HCT116 (cell line): ENCODE measurements around the gene LCNL1. TPM values are rescaled to one million over a fixed set of nuclear protein-coding genes. Genes with fewer than 3 reads are reported as not detected.

ENCODE experiments used
- ATAC-seq: fragments of 200-7000 bp; cut with Tn5 transposase; 2 replicates; pipeline ENCODE4 v1.9.1; 2020; ENCODE audit warnings: mild to moderate bottlenecking, moderate library complexity
- BruUV-seq: library from RNA; stranded (reverse); fragments of 400-500 nt; replicated peaks from 2 replicates; lab custom pipeline; 2021; lab: Mats Ljungman, UMichigan
- CTCF ChIA-PET: fragments of 300-600 bp; sonication (Branson Sonifier 250); formaldehyde crosslinking; loops from one replicate; lab custom pipeline; 2021; ENCODE audit warnings: antibody characterized with exemption; lab: Charles Lee
- POLR2A ChIA-PET: fragments of 300-600, 350-600 bp; sonication (Branson Sonifier 250); formaldehyde crosslinking; loops from one replicate; lab custom pipeline; 2021; ENCODE audit warnings: antibody characterized with exemption; lab: Charles Lee
- RAD21 ChIA-PET, 2 experiments: fragments of 300-600 bp; sonication (Branson Sonifier 250); formaldehyde crosslinking; loops; one replicate each; lab custom pipeline; 2023; ENCODE audit warnings: low total read pairs in 2 of 2; ENCODE audit not compliant: uncharacterized antibody in 2 of 2, unreplicated experiment in 2 of 2, low non-redundant PET in 1 of 2; lab: Charles Lee
- DNase-seq: peaks from one replicate; pipeline ENCODE4 v3.0.0-alpha.2; 2010; ENCODE audit warnings: low read depth, low spot score
- H2AFZ ChIP-seq: fragments of 200-600 bp; shearing (Covaris generic), sonication (generic); 2 replicates; pipeline ENCODE4 v1.6.1; 2017; ENCODE audit warnings: low read depth, mixed run types, mixed read lengths, antibody characterized with exemption, low read length; ENCODE audit not compliant: poor library complexity, severe bottlenecking
- H3K27ac ChIP-seq: 2 replicates; pipeline ENCODE4 v1.5.1; 2012; ENCODE audit warnings: low read depth, low read length
- H3K27me3 ChIP-seq: fragments of 200-600 bp; sonication (generic); 2 replicates; pipeline ENCODE4 v1.6.1; 2016; ENCODE audit warnings: mixed run types, low read length, mixed read lengths; ENCODE audit not compliant: insufficient read depth
- H3K36me3 ChIP-seq, 2 experiments: fragments of 200-500 bp in 1 of 2; fragments of 200-600 bp in 1 of 2; sonication (Bioruptor generic) in 1 of 2; sonication (generic) in 1 of 2; 2 replicates each; pipeline versions ENCODE4 v1.5.1 to v1.6.1; 2014 to 2016; ENCODE audit warnings: low read length in 2 of 2, inconsistent platforms in 1 of 2, mixed read lengths in 1 of 2, mixed run types in 1 of 2; ENCODE audit not compliant: insufficient read depth in 2 of 2, control insufficient read depth in 1 of 2
- H3K4me1 ChIP-seq, 2 experiments: fragments of 200-600 bp in 1 of 2; sonication (generic) in 1 of 2; 2 replicates each; pipeline versions ENCODE4 v1.5.1 to v1.6.1; 2012 to 2017; ENCODE audit warnings: low read length in 2 of 2, inconsistent platforms in 1 of 2, mild to moderate bottlenecking in 1 of 2, mixed read lengths in 1 of 2, mixed run types in 1 of 2, moderate library complexity in 1 of 2; ENCODE audit not compliant: insufficient read depth in 2 of 2, control insufficient read depth in 1 of 2
- H3K4me2 ChIP-seq: fragments of 200-600 bp; sonication (generic); 2 replicates; pipeline ENCODE4 v1.6.1; 2017; ENCODE audit warnings: mixed run types, low read length, mixed read lengths
- H3K4me3 ChIP-seq, 2 experiments: fragments of 200-600 bp in 1 of 2; sonication (generic) in 1 of 2; replicated peaks in 1 of 2; 2 replicates each; pipeline ENCODE4 v1.5.1; 2011 to 2016; ENCODE audit warnings: low read length in 2 of 2, control low read depth in 1 of 2, low read depth in 1 of 2, mild to moderate bottlenecking in 1 of 2, mixed read lengths in 1 of 2, mixed run types in 1 of 2
- H3K79me2 ChIP-seq: fragments of 200-600 bp; sonication (generic); 2 replicates; pipeline ENCODE4 v1.6.1; 2017; ENCODE audit warnings: mild to moderate bottlenecking, mixed run types, low read length, moderate library complexity, mixed read lengths; ENCODE audit not compliant: insufficient read depth
- H3K9ac ChIP-seq: fragments of 200-600 bp; sonication (generic); 2 replicates; pipeline ENCODE4 v1.6.1; 2016; ENCODE audit warnings: low read length, mixed read lengths
- H3K9me2 ChIP-seq: fragments of 200-600 bp; sonication (generic), shearing (Covaris generic); 2 replicates; pipeline ENCODE4 v1.6.1; 2017; ENCODE audit warnings: mixed run types, mild to moderate bottlenecking, moderate library complexity; ENCODE audit not compliant: insufficient read depth
- H3K9me3 ChIP-seq, 2 experiments: fragments of 200-500 bp in 1 of 2; fragments of 200-600 bp in 1 of 2; sonication (Bioruptor generic) in 1 of 2; sonication (generic) in 1 of 2; 2 replicates each; pipeline ENCODE4 v1.6.1; 2014 to 2017; ENCODE audit warnings: low read length in 2 of 2, mixed read lengths in 2 of 2, inconsistent platforms in 1 of 2, low read depth in 1 of 2, mild to moderate bottlenecking in 1 of 2, mixed run types in 1 of 2, moderate library complexity in 1 of 2; ENCODE audit not compliant: control insufficient read depth in 1 of 2, insufficient read depth in 1 of 2
- H4K20me1 ChIP-seq: fragments of 200-600 bp; sonication (generic), shearing (Covaris generic); 2 replicates; pipeline ENCODE4 v1.6.1; 2017; ENCODE audit warnings: mixed run types, mild to moderate bottlenecking, moderate library complexity; ENCODE audit not compliant: insufficient read depth
- ATF3 ChIP-seq: IDR thresholded peaks from 2 replicates; pipeline ENCODE4 v1.6.1; 2012
- CBX3 ChIP-seq: IDR thresholded peaks from 2 replicates; pipeline ENCODE4 v1.6.1; 2012; ENCODE audit warnings: low read depth
- CEBPB ChIP-seq: IDR thresholded peaks from 2 replicates; pipeline ENCODE4 v1.6.1; 2012; ENCODE audit warnings: low read depth
- CTCF ChIP-seq, 3 experiments: fragments of 200-600 bp in 1 of 3; sonication (generic) in 1 of 3; IDR thresholded peaks in 2 of 3; conservative IDR thresholded peaks in 1 of 3; 2 replicates each; pipeline ENCODE4 v1.5.1; 2012 to 2017; ENCODE audit warnings: low read depth in 2 of 3, low read length in 2 of 3, antibody characterized with exemption in 1 of 3, borderline replicate concordance in 1 of 3, control low read depth in 1 of 3, mild to moderate bottlenecking in 1 of 3, mixed read lengths in 1 of 3, mixed run types in 1 of 3, moderate library complexity in 1 of 3; ENCODE audit not compliant: insufficient read depth in 1 of 3
- EGR1 ChIP-seq: IDR thresholded peaks from 2 replicates; pipeline ENCODE4 v1.6.1; 2012; ENCODE audit warnings: low read depth
- ELF1 ChIP-seq: IDR thresholded peaks from 2 replicates; pipeline ENCODE4 v1.6.1; 2012; ENCODE audit warnings: low read depth, borderline replicate concordance
- EZH2phosphoT487 ChIP-seq: fragments of 200-600 bp; IDR thresholded peaks from 2 replicates; pipeline ENCODE4 v1.6.1; 2018; ENCODE audit warnings: antibody characterized with exemption, borderline replicate concordance
- FOSL1 ChIP-seq: IDR thresholded peaks from 2 replicates; pipeline ENCODE4 v1.6.1; 2012; ENCODE audit warnings: low read depth
- JUND ChIP-seq: IDR thresholded peaks from 2 replicates; pipeline ENCODE4 v1.6.1; 2012
- POLR2A ChIP-seq: IDR thresholded peaks from 2 replicates; pipeline ENCODE4 v1.7.0; 2011; ENCODE audit warnings: borderline replicate concordance; ENCODE audit not compliant: insufficient read depth, insufficient read length; ENCODE audit errors: extremely low read depth
- POLR2AphosphoS5 ChIP-seq: IDR thresholded peaks from 2 replicates; pipeline ENCODE4 v1.6.1; 2011; ENCODE audit warnings: mild to moderate bottlenecking, low read depth, low read length, moderate library complexity
- RAD21 ChIP-seq: IDR thresholded peaks from 2 replicates; pipeline ENCODE4 v1.6.1; 2012; ENCODE audit warnings: low read depth, mild to moderate bottlenecking
- REST ChIP-seq: IDR thresholded peaks from 2 replicates; pipeline ENCODE4 v1.6.1; 2012; ENCODE audit warnings: low read depth
- SIN3A ChIP-seq: IDR thresholded peaks from 2 replicates; pipeline ENCODE4 v1.6.1; 2012; ENCODE audit warnings: low read depth
- SRF ChIP-seq: IDR thresholded peaks from 2 replicates; pipeline ENCODE4 v1.6.1; 2012; ENCODE audit warnings: low read depth
- TCF7L2 ChIP-seq: IDR thresholded peaks from 2 replicates; pipeline ENCODE4 v1.7.0; 2011; ENCODE audit warnings: borderline replicate concordance, inconsistent platforms; ENCODE audit not compliant: insufficient read depth, insufficient read length; ENCODE audit errors: extremely low read depth
- YY1 ChIP-seq: IDR thresholded peaks from 2 replicates; pipeline ENCODE4 v1.6.1; 2011; ENCODE audit warnings: low read length, low read depth, moderate library complexity, mild to moderate bottlenecking; ENCODE audit not compliant: insufficient replicate concordance; ENCODE audit errors: extremely low read depth
- ZBTB33 ChIP-seq: IDR thresholded peaks from 2 replicates; pipeline ENCODE4 v1.6.1; 2011; ENCODE audit warnings: mild to moderate bottlenecking, low read length, moderate library complexity; ENCODE audit not compliant: insufficient replicate concordance; ENCODE audit errors: extremely low read depth
- ZNF274 ChIP-seq: fragments of 200-500 bp; sonication (Bioruptor generic); IDR thresholded peaks from 2 replicates; pipeline ENCODE4 v1.6.1; 2014; ENCODE audit warnings: mild to moderate bottlenecking, low read depth, low read length, inconsistent platforms
- intact Hi-C: fragments of 100-400 bp; cut with micrococcal nuclease; formaldehyde crosslinking; loops from 2 replicates; pipeline ENCODE4 v1.10.0; 2022
- total RNA-seq: library from RNA; stranded (reverse); gene quantifications from one replicate; pipeline ENCODE4 v1.2.1, GENCODE V29; 2021; ENCODE audit not compliant: unreplicated experiment

Gene LCNL1
- total RNA-seq, 1 experiment from 2014 or later: 0.44 TPM

GRCh38 chr9:137013571-137013940 is 30.8 kb downstream of the LCNL1 start:
- Histone ChIP-seq H2AFZ (no peak overlapping the region), H3K27me3 (no peaks in the 10 kb centered on the region), H3K4me2 (no peak overlapping the region), H3K79me2 (no peaks in the 10 kb centered on the region), H3K9ac (no peak overlapping the region), H4K20me1 (no peaks in the 10 kb centered on the region), H3K36me3 (peaks cover 19 to 34% of the 10 kb centered on the region in 2 experiments; a peak in 3 of 4 replicates), H3K4me1 (no peaks in the 10 kb centered on the region), H3K9me3 (no peaks in the 10 kb centered on the region), H3K9me2 (no peaks in the 10 kb centered on the region), H3K27ac (no peak overlapping the region), H3K4me3 (no peak overlapping the region)
- DNase-seq (no peak), ATAC-seq (no peak)
- no peak for TF ChIP-seq RAD21
- TF ChIP-seq POLR2AphosphoS5: no peak
- TF ChIP-seq POLR2A: no peak
- TF ChIP-seq SRF: no peak
- TF ChIP-seq ELF1: no peak
- no peak for TF ChIP-seq TCF7L2
- no peak for TF ChIP-seq YY1
- TF ChIP-seq JUND: no peak
- TF ChIP-seq REST: no peak
- no peak for TF ChIP-seq CTCF (IDR thresholded peaks at IDR 0.05 in 2 of 3, conservative IDR thresholded peaks at IDR 0.05 in 1 of 3; ENCODE audit: borderline replicate concordance in 1 of 3, insufficient read depth in 1 of 3, low read depth in 2 of 3, low read length in 2 of 3)
- no peak for TF ChIP-seq ATF3
- no peak for TF ChIP-seq EZH2phosphoT487
- TF ChIP-seq SIN3A: no peak
- no peak for TF ChIP-seq CBX3
- no peak for TF ChIP-seq FOSL1
- TF ChIP-seq ZNF274: no peak
- no peak for TF ChIP-seq CEBPB
- no peak for TF ChIP-seq EGR1
- no peak for TF ChIP-seq ZBTB33
- POLR2A ChIA-PET: no interaction called here
- intact Hi-C loops: no loop called here
- CTCF ChIA-PET: no interaction called here
- no TSS peak for BruUV-seq
- RAD21 ChIA-PET: no interaction called here
